ENCODE results near the gene LPCAT1. TPM values are rescaled to one million over a fixed set of nuclear protein-coding genes. Genes with fewer than 3 reads are reported as not detected.
"Not testable (repeated sequence)": the region's sequence is repeated elsewhere in the genome, so short reads cannot be mapped to it uniquely, and the experiment has no call there.

The LPCAT1 gene
- 86.2 TPM for total RNA-seq

GRCh38 chr5:1523793-1524480 lies at the start of gene LPCAT1:
LPCAT1 (minus strand) TSS chr5:1523960; CDS start chr5:1523844, 116 bp downstream.
- peak within 1 kb of the TSS; percentile 82 to 88 for H3K4me3 ChIP-seq
- peak in 1 of 3 experiments; percentile 18 for TF ChIP-seq CTCF (IDR thresholded peaks at IDR 0.05)
- intact Hi-C loops (cut with DNase I): loop anchor here (2.0 to 5.0 kb wide), 5 partner anchors 19 to 177 kb away; partner anchors contain the start of gene CLPTM1L
- no peaks in the 10 kb centered on the region for H3K27me3 ChIP-seq
- no peaks in the 10 kb centered on the region for H3K9me3 ChIP-seq
- peaks cover 0 to 16% of the 10 kb centered on the region in 2 donors for H3K4me1 ChIP-seq
- peak; percentile 8 to 86 for DNase-seq (ENCODE audit: low spot score in 2 of 2)
- H3K27ac ChIP-seq: peak within 1 kb of the TSS; percentile 89 to 91
- peaks cover 0 to 8% of the 10 kb centered on the region in 2 donors for H3K36me3 ChIP-seq

- intact Hi-C loops (cut with DNase I); H3K27ac ChIP-seq; H3K9me3 ChIP-seq; H3K36me3 ChIP-seq; H3K4me1 ChIP-seq; H3K27me3 ChIP-seq; DNase-seq (ENCODE audit: low spot score in 2 of 2); H3K4me3 ChIP-seq: not testable (repeated sequence)
These were observed 48.1 kb upstream of the LPCAT1 start for GRCh38 chr5:1571875-1572274.

- no peak for DNase-seq (ENCODE audit: low spot score in 2 of 2)
- H3K27ac ChIP-seq: no peak overlapping the region
- H3K9me3 ChIP-seq: no peaks in the 10 kb centered on the region
- peaks cover 7 to 14% of the 10 kb centered on the region in 2 donors for H3K4me1 ChIP-seq
- H3K27me3 ChIP-seq: no peaks in the 10 kb centered on the region
- no peaks in the 10 kb centered on the region for H3K36me3 ChIP-seq
- TF ChIP-seq CTCF (IDR thresholded peaks at IDR 0.05): no peak
- intact Hi-C loops (cut with DNase I): no loop called here
- H3K4me3 ChIP-seq: no peak overlapping the region
These were observed 47.2 kb upstream of the LPCAT1 start for GRCh38 chr5:1570975-1571374.

GRCh38 chr5:1568201-1568979 lies 44.6 kb upstream of the LPCAT1 start:
- intact Hi-C loops (cut with DNase I): loop anchor here (2.0 kb wide), 2 partner anchors 26 to 44 kb away; no protein-coding TSS in a partner anchor
- DNase-seq (ENCODE audit: low spot score in 2 of 2): no peak
- Histone ChIP-seq H3K4me1 (peaks cover 8 to 25% of the 10 kb centered on the region in 2 donors), H3K36me3 (no peaks in the 10 kb centered on the region), H3K9me3 (no peaks in the 10 kb centered on the region), H3K4me3 (no peak overlapping the region), H3K27me3 (no peaks in the 10 kb centered on the region), H3K27ac (peak overlapping the region; percentile 70 to 75)
- no peak for TF ChIP-seq CTCF (IDR thresholded peaks at IDR 0.05)

GRCh38 chr5:1567527-1568200 lies 43.9 kb upstream of the LPCAT1 start:
- intact Hi-C loops (cut with DNase I): loop anchor here (2.0 kb wide), 3 partner anchors 19 to 43 kb away; no protein-coding TSS in a partner anchor
- not testable (repeated sequence) for H3K9me3 ChIP-seq; H3K36me3 ChIP-seq; H3K27me3 ChIP-seq; DNase-seq (ENCODE audit: low spot score in 2 of 2); H3K4me3 ChIP-seq
- peaks cover 8 to 25% of the 10 kb centered on the region in 2 donors for H3K4me1 ChIP-seq
- peak overlapping the region; percentile 70 to 75 for H3K27ac ChIP-seq
